Activated CD8-positive, alpha-beta T cell treated with anti-CD3 and anti-CD28 coated beads for 36 hours (primary cell): ENCODE data around the gene HRH1. TPM values are rescaled to one million over a fixed set of nuclear protein-coding genes. Genes with fewer than 3 reads are reported as not detected.

ENCODE experiments used
- ATAC-seq: fragments of 200-7000 bp; cut with Tn5 transposase; one replicate; pipeline ENCODE4 v1.10.0; 2021; ENCODE audit warnings: mild to moderate bottlenecking, moderate library complexity
- CTCF ChIA-PET: fragments of 350-600 bp; sonication (Branson Sonifier 250); formaldehyde crosslinking; loops from one replicate; lab custom pipeline; 2021; ENCODE audit warnings: antibody characterized with exemption; lab: Charles Lee
- POLR2A ChIA-PET: fragments of 350-600 bp; sonication (Branson Sonifier 250); formaldehyde crosslinking; loops from one replicate; lab custom pipeline; 2021; ENCODE audit warnings: antibody characterized with exemption; lab: Charles Lee
- DNase-seq: peaks from one replicate; pipeline ENCODE4 v3.0.0-alpha.2; 2020
- H3K27ac Mint-ChIP-seq: one replicate; pipeline ENCODE4 v1.8.0; 2021; ENCODE audit warnings: mild to moderate bottlenecking, mixed read lengths
- H3K27me3 Mint-ChIP-seq: one replicate; pipeline ENCODE4 v1.8.0; 2021; ENCODE audit warnings: mixed read lengths
- H3K36me3 Mint-ChIP-seq: one replicate; pipeline ENCODE4 v1.8.0; 2021; ENCODE audit warnings: low read depth, mixed read lengths
- H3K4me1 Mint-ChIP-seq: one replicate; pipeline ENCODE4 v1.8.0; 2021; ENCODE audit warnings: low read depth, mixed read lengths
- H3K4me3 Mint-ChIP-seq: one replicate; pipeline ENCODE4 v1.8.0; 2021; ENCODE audit warnings: mild to moderate bottlenecking, moderate library complexity, mixed read lengths
- H3K9me3 Mint-ChIP-seq: one replicate; pipeline ENCODE4 v1.8.0; 2021; ENCODE audit warnings: mixed read lengths
- intact Hi-C: fragments of 100-400 bp; cut with micrococcal nuclease; formaldehyde crosslinking; loops from one replicate; pipeline ENCODE4 v1.10.0; 2022
- total RNA-seq, 2 experiments: library from RNA; stranded (reverse); gene quantifications; one replicate each; pipeline ENCODE4 v1.2.3, GENCODE V29; 2021
- TF ChIP-seq, protein P1 (sequence below): fragments of 200-600 bp; IDR thresholded peaks from one replicate; pipeline ENCODE4 v1.8.0; 2022; ENCODE audit warnings: antibody characterized with exemption, mild to moderate bottlenecking

Gene HRH1
- total RNA-seq, 2 experiments from 2014 or later = 0.34 to 0.59 TPM

DNA sequence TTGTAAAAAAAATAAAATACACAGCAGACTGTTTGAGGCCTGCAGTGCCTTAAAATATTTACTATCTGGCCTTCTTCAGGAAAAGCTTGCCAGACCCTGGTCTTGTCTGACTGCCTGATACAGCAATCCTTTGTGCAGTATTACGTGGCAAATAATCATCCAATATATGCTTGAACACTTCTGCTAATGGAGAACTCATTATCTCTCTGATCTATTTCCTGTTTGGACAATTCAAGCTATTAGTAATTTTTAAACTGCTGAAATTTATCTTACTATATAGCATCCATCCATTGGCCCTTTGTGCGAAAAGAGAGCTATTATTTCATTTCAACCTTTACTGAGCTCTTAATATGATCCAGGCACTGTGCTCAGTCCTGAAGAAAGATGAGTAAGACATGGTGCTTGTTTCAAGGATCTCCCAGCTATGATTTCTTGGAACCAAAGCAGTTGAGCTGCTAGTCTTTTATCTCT is 133.8 kb downstream of the HRH1 start:
- intact Hi-C loops = loop anchor here (2.0 kb wide), 1 partner anchor 49 kb away; no protein-coding TSS in a partner anchor
- Mint-ChIP-seq H3K27ac (peak overlapping the region; percentile 89), H3K36me3 (peaks cover 48% of the 10 kb centered on the region), H3K4me3 (no peak overlapping the region), H3K4me1 (peaks cover 58% of the 10 kb centered on the region), H3K27me3 (no peaks in the 10 kb centered on the region), H3K9me3 (no peaks in the 10 kb centered on the region)
- ATAC-seq (no peak), DNase-seq (no peak)
- ChIA-PET CTCF (interaction anchor here (0.7 to 3.4 kb wide), 7 partner anchors 9 to 52 kb away, joined by 3 to 15 read pairs (median 4); partner anchors contain the start of gene ATG7), POLR2A (interaction anchor here (0.9 to 3.1 kb wide), 4 partner anchors 9 to 41 kb away, joined by 3 to 21 read pairs (median 10); partner anchors contain the start of gene ATG7)
- TF ChIP-seq, protein P1, sequence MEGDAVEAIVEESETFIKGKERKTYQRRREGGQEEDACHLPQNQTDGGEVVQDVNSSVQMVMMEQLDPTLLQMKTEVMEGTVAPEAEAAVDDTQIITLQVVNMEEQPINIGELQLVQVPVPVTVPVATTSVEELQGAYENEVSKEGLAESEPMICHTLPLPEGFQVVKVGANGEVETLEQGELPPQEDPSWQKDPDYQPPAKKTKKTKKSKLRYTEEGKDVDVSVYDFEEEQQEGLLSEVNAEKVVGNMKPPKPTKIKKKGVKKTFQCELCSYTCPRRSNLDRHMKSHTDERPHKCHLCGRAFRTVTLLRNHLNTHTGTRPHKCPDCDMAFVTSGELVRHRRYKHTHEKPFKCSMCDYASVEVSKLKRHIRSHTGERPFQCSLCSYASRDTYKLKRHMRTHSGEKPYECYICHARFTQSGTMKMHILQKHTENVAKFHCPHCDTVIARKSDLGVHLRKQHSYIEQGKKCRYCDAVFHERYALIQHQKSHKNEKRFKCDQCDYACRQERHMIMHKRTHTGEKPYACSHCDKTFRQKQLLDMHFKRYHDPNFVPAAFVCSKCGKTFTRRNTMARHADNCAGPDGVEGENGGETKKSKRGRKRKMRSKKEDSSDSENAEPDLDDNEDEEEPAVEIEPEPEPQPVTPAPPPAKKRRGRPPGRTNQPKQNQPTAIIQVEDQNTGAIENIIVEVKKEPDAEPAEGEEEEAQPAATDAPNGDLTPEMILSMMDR = no peak

DNA sequence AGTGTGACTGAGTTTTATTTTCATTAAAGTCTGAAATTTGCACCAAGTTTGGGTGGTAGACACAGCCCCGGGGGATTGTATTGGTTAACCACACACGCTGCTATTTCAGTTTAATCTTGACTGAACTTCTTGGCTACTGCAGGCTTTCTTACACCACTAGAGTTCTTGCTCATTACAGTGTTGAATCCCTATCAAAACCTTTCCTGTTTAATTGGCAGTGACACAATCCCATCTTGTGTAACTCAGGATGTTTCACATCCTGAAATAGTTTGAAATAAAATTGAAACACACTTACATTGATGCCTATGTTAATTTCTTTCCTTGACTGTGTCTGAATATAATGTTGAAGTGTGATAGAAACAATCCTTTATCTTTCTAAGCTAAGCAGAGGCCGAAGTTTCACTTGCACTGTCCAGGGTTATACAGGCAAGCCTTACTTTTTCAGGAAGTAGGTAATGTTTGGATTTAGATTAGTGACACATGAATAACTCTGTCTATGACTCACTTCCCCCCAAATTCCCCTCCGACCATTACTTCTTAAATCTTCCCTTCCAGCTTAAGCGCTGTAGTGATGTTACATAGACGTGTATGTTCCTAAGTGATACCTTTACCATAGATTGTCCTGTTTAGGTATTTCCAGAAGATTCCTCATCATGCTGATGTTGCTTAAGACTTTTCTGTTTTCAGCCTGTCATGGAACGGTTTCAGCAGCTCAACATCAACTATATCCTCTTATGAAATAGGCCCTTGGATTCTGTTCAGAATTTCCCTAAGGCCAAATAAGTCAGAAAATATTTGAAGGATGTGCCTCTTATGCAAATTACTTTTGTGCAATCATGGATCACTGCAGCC is 134.7 kb downstream of the HRH1 start:
- DNase-seq (peak; percentile 55), ATAC-seq (peak; percentile 50)
- no peaks in the 10 kb centered on the region for H3K27me3 Mint-ChIP-seq
- CTCF ChIA-PET = interaction anchor here (0.7 to 3.4 kb wide), 6 partner anchors 9 to 53 kb away, joined by 3 to 15 read pairs (median 7); partner anchors contain the start of gene ATG7
- H3K27ac Mint-ChIP-seq = peak overlapping the region; percentile 89
- peaks cover 58% of the 10 kb centered on the region for H3K4me1 Mint-ChIP-seq
- POLR2A ChIA-PET = interaction anchor here (0.8 to 3.1 kb wide), 5 partner anchors 10 to 51 kb away, joined by 3 to 21 read pairs (median 8); partner anchors contain the start of gene ATG7
- no peaks in the 10 kb centered on the region for H3K9me3 Mint-ChIP-seq
- intact Hi-C loops = loop anchor here (2.0 kb wide), 1 partner anchor 50 kb away; no protein-coding TSS in a partner anchor
- peaks cover 46% of the 10 kb centered on the region for H3K36me3 Mint-ChIP-seq
- TF ChIP-seq, protein P1 = no peak
- peak overlapping the region; percentile 44 for H3K4me3 Mint-ChIP-seq

DNA sequence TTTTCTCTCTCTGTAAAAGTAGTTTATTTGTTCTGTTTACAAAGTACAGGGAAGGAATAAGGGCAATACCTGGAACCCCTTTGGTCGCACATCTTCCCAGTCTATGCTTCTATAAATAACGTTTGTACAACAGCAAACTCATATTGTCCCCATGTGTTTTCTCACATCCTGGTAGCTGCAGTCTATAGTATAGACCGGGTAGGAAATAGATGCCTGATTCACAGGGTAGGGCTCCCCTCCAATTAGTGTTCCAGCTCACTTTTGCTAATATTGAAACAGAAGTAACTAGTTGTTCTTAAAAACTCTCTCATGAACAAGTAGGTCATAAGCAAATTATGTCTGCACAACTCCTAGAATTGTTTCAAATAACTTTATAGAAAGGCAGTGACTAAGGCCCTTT is 135.6 kb downstream of the HRH1 start:
- peaks cover 46% of the 10 kb centered on the region for H3K36me3 Mint-ChIP-seq

DNA sequence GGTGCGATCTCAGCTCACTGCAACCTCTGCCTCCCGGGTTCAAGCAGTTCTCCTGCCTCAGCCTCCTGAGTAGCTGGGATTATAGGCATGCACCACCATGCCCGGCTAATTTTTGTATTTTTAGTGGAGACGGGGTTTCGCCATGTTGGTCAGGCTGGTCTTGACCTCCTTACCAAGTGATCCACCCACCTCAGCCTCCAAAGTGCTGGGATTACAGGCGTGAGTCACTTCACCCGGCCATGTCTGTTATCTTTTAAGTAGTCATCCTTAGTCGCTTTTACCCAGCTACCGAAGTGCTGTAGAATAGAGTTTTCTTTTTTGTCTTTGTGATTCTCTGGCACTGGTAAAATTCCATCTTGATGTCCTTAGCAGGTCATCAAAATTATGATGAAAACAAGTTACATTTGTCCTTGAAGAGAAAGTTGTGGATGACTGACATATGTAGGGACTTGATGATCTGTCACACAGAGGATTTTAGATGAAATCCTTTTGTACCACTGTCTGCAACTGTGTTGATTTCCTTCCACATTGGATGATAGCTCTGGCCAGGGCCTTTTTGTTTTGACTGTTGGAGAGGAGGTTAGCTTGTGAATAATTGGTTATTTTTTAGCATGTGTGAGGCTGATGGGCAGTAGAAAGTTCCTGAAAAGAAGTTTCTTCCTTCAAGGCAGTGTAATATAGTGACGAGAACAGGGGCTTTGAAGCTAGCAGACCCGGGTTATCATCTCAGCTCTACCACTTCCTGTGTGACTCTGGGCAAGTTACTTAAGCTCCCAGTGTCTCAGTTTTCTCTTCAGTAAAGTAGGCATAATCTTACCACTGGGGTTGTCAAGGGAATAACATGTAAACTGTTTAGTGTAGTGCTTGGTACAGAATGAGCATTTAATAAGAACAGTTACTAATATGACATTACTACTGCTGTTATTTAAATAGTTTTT is 136.7 kb downstream of the HRH1 start:
- ChIA-PET POLR2A (interaction anchor here (0.8 to 2.1 kb wide), 4 partner anchors 10 to 95 kb away, joined by 3 to 7 read pairs (median 4); partner anchors contain the start of gene ATG7), CTCF (interaction anchor here (1.3 to 3.4 kb wide), 6 partner anchors 9 to 54 kb away, joined by 3 to 13 read pairs (median 8); partner anchors contain the start of gene ATG7)

More for the DNA sequence above, 135.6 kb downstream of the HRH1 start:
- H3K4me1 Mint-ChIP-seq = peaks cover 58% of the 10 kb centered on the region
- no peak overlapping the region for H3K4me3 Mint-ChIP-seq
- H3K27me3 Mint-ChIP-seq = no peaks in the 10 kb centered on the region
- H3K9me3 Mint-ChIP-seq = no peaks in the 10 kb centered on the region
- intact Hi-C loops = loop anchor here (2.0 kb wide), 1 partner anchor 51 kb away; no protein-coding TSS in a partner anchor
- H3K27ac Mint-ChIP-seq = peak overlapping the region; percentile 89
- ATAC-seq = peak; percentile 22
- TF ChIP-seq, protein P1 = no peak
- POLR2A ChIA-PET = interaction anchor here (2.8 to 3.1 kb wide), 2 partner anchors 11 to 18 kb away, joined by 13 to 21 read pairs; partner anchors contain the start of gene ATG7
- no peak for DNase-seq
- CTCF ChIA-PET = interaction anchor here (3.1 to 3.4 kb wide), 2 partner anchors 17 to 54 kb away, joined by 13 to 15 read pairs; partner anchors contain the start of gene ATG7

More for the DNA sequence above, 136.7 kb downstream of the HRH1 start:
- Mint-ChIP-seq H3K4me1 (peaks cover 56% of the 10 kb centered on the region), H3K4me3 (peak overlapping the region; percentile 2), H3K9me3 (no peaks in the 10 kb centered on the region), H3K27me3 (no peaks in the 10 kb centered on the region), H3K27ac (peak overlapping the region; percentile 89), H3K36me3 (peaks cover 48% of the 10 kb centered on the region)
- DNase-seq (peak; percentile 49), ATAC-seq (peak; percentile 80)
- TF ChIP-seq, protein P1 = no peak
- intact Hi-C loops = no loop called here
